ENCODE results near the gene SYVN1.
"Not testable (repeated sequence)": the region's sequence is repeated elsewhere in the genome, so short reads cannot be mapped to it uniquely, and the experiment has no call there.

The SYVN1 gene

GRCh38 chr11:65134240-65134951 is at the start of gene SYVN1:
TSS of gene SYVN1 (minus strand) at chr11:65134519. CDS start at chr11:65133601, 918 bp downstream.
- TF ChIP-seq POLR2A (IDR thresholded peaks at IDR 0.05; ENCODE audit: low read length) (peak; percentile 97), GATA1 (IDR thresholded peaks at IDR 0.05; ENCODE audit: low read depth, low read length) (no peak)
- DNase-seq: peak; percentile 96

GRCh38 chr11:65183201-65183891 is 49.0 kb upstream of the SYVN1 start:
- DNase-seq: no peak
- TF ChIP-seq POLR2A (IDR thresholded peaks at IDR 0.05; ENCODE audit: low read length): no peak
- TF ChIP-seq GATA1 (IDR thresholded peaks at IDR 0.05; ENCODE audit: low read depth, low read length): no peak

- no peak for TF ChIP-seq GATA1 (IDR thresholded peaks at IDR 0.05; ENCODE audit: low read depth, low read length)
- no peak for TF ChIP-seq POLR2A (IDR thresholded peaks at IDR 0.05; ENCODE audit: low read length)
- peak in 1 of 2 experiments; percentile 56 for DNase-seq
Observed at GRCh38 chr11:65182258-65183170, 48.2 kb upstream of the SYVN1 start.

- TF ChIP-seq POLR2A (IDR thresholded peaks at IDR 0.05; ENCODE audit: low read length): peak; percentile 31
- TF ChIP-seq GATA1 (IDR thresholded peaks at IDR 0.05; ENCODE audit: low read depth, low read length): no peak
- peak; percentile 94 to 95 for DNase-seq
Observed at GRCh38 chr11:65181569-65182257, 47.4 kb upstream of the SYVN1 start, which contains the start of gene CAPN1. TSS of gene CAPN1 (plus strand) at chr11:65181928. CDS start at chr11:65182702, 774 bp downstream.

- TF ChIP-seq POLR2A (IDR thresholded peaks at IDR 0.05; ENCODE audit: low read length) (no peak), GATA1 (IDR thresholded peaks at IDR 0.05; ENCODE audit: low read depth, low read length) (no peak)
- DNase-seq: peak; percentile 80 to 84
Observed at GRCh38 chr11:65180877-65181568, 46.7 kb upstream of the SYVN1 start.

GRCh38 chr11:65174571-65175010 is 40.3 kb upstream of the SYVN1 start:
- DNase-seq: not testable (repeated sequence)

GRCh38 chr11:65172600-65172999 is 38.3 kb upstream of the SYVN1 start:
- peak; percentile 23 to 33 for DNase-seq
- TF ChIP-seq GATA1 (IDR thresholded peaks at IDR 0.05; ENCODE audit: low read depth, low read length): no peak
- no peak for TF ChIP-seq POLR2A (IDR thresholded peaks at IDR 0.05; ENCODE audit: low read length)

- no peak for TF ChIP-seq POLR2A (IDR thresholded peaks at IDR 0.05; ENCODE audit: low read length)
- no peak for TF ChIP-seq GATA1 (IDR thresholded peaks at IDR 0.05; ENCODE audit: low read depth, low read length)
- DNase-seq: peak in 1 of 2 experiments; percentile 28
Observed at GRCh38 chr11:65170058-65170534, 35.8 kb upstream of the SYVN1 start, which contains the start of gene SPDYC. TSS of gene SPDYC (plus strand) at chr11:65170233. CDS start at chr11:65171358, 1,125 bp downstream.

GRCh38 chr11:65169164-65169641 is 34.9 kb upstream of the SYVN1 start:
- TF ChIP-seq POLR2A (IDR thresholded peaks at IDR 0.05; ENCODE audit: low read length): peak; percentile 65
- TF ChIP-seq GATA1 (IDR thresholded peaks at IDR 0.05; ENCODE audit: low read depth, low read length): no peak
- peak; percentile 39 to 58 for DNase-seq

- no peak for DNase-seq
- TF ChIP-seq GATA1 (IDR thresholded peaks at IDR 0.05; ENCODE audit: low read depth, low read length) (no peak), POLR2A (IDR thresholded peaks at IDR 0.05; ENCODE audit: low read length) (no peak)
Observed at GRCh38 chr11:65167656-65168055, 33.3 kb upstream of the SYVN1 start.

- no peak for DNase-seq
- no peak for TF ChIP-seq POLR2A (IDR thresholded peaks at IDR 0.05; ENCODE audit: low read length)
- no peak for TF ChIP-seq GATA1 (IDR thresholded peaks at IDR 0.05; ENCODE audit: low read depth, low read length)
Observed at GRCh38 chr11:65166893-65167292, 32.6 kb upstream of the SYVN1 start.

Measured in erythroblast (primary cell).